Uterus (tissue), 4 donors: ENCODE results near the gene SCYGR8. TPM values are rescaled to one million over a fixed set of nuclear protein-coding genes. Genes with fewer than 3 reads are reported as not detected.

Experiments
- DNase-seq, 2 donors: peaks; one replicate each; pipeline ENCODE4 v3.0.0-alpha.2; 2019 to 2020
- H3K27ac ChIP-seq, 2 donors: fragments of 200-600 bp; sonication (generic); 1 replicate in 1 of 2; 2 replicates in 1 of 2; pipeline ENCODE4 v1.5.1; 2016 to 2018
- H3K27me3 ChIP-seq, 2 donors: fragments of 200-600 bp; sonication (generic); one replicate each; pipeline ENCODE4 v1.5.1; 2018 to 2019; ENCODE audit warnings: control low read depth in 1 of 2
- H3K36me3 ChIP-seq, 2 donors: fragments of 200-600 bp; sonication (generic); one replicate each; pipeline ENCODE4 v1.5.1; 2019; ENCODE audit warnings: control low read depth in 1 of 2
- H3K4me1 ChIP-seq, 2 donors: fragments of 200-600 bp; sonication (generic); one replicate each; pipeline ENCODE4 v1.5.1; 2018 to 2019; ENCODE audit warnings: control low read depth in 1 of 2
- H3K4me3 ChIP-seq, 2 donors: fragments of 200-600 bp; sonication (generic); 1 replicate in 1 of 2; 2 replicates in 1 of 2; pipeline ENCODE4 v1.5.1; 2018 to 2019; ENCODE audit warnings: mild to moderate bottlenecking in 1 of 2
- H3K9me3 ChIP-seq, 2 donors: fragments of 200-600 bp; sonication (generic); one replicate each; pipeline ENCODE4 v1.5.1; 2019; ENCODE audit warnings: control low read depth in 1 of 2
- CTCF ChIP-seq, 4 experiments: fragments of 200-600 bp in 2 of 4; fragments of 450-650 bp in 2 of 4; sonication (generic) in 2 of 4; IDR thresholded peaks; one replicate each; pipeline ENCODE4 v1.5.1; 2016 to 2019; ENCODE audit warnings: antibody characterized with exemption in 4 of 4, mild to moderate bottlenecking in 2 of 4, moderate library complexity in 1 of 4
- POLR2A ChIP-seq, 2 donors: fragments of 450-650 bp; IDR thresholded peaks; one replicate each; pipeline ENCODE4 v1.6.1; 2016; ENCODE audit warnings: antibody characterized with exemption in 2 of 2, mild to moderate bottlenecking in 1 of 2, moderate library complexity in 1 of 2
- intact Hi-C: fragments of 100-400 bp; cut with DNase I; formaldehyde crosslinking; loops from one replicate; pipeline ENCODE4 v1.15.1; 2023; ENCODE audit warnings: low total_unique reads
- total RNA-seq, 4 donors: library from RNA; depleted of rRNA in 3 of 4; stranded (reverse); fragments of >200 nt in 3 of 4; gene quantifications; one replicate each; pipeline versions ENCODE4 v1.1.0 to v1.2.4, GENCODE V29; 2014 to 2023
- donor health status: DM: yes; HTN: yes; CAD: no.

Gene SCYGR8
- total RNA-seq, 4 donors from 2014 or later = not detected

GRCh38 chr2:227772932-227773331 is 27.2 kb downstream of the SCYGR8 start:
- no peak overlapping the region for H3K27ac ChIP-seq
- TF ChIP-seq POLR2A (IDR thresholded peaks at IDR 0.05) (no peak), CTCF (IDR thresholded peaks at IDR 0.05) (no peak)
- DNase-seq = no peak
- intact Hi-C loops = no loop called here
- no peaks in the 10 kb centered on the region for H3K27me3 ChIP-seq
- H3K9me3 ChIP-seq = no peaks in the 10 kb centered on the region
- no peaks in the 10 kb centered on the region for H3K4me1 ChIP-seq
- H3K4me3 ChIP-seq = no peak overlapping the region
- no peaks in the 10 kb centered on the region for H3K36me3 ChIP-seq

- TF ChIP-seq CTCF (IDR thresholded peaks at IDR 0.05) = no peak
- TF ChIP-seq POLR2A (IDR thresholded peaks at IDR 0.05) = no peak
- DNase-seq = no peak
- Histone ChIP-seq H3K9me3 (no peaks in the 10 kb centered on the region), H3K27ac (no peak overlapping the region), H3K4me1 (no peaks in the 10 kb centered on the region), H3K36me3 (no peaks in the 10 kb centered on the region), H3K27me3 (no peaks in the 10 kb centered on the region), H3K4me3 (no peak overlapping the region)
- intact Hi-C loops = no loop called here
Observed at GRCh38 chr2:227774011-227774624, 28.4 kb downstream of the SCYGR8 start.

DNA sequence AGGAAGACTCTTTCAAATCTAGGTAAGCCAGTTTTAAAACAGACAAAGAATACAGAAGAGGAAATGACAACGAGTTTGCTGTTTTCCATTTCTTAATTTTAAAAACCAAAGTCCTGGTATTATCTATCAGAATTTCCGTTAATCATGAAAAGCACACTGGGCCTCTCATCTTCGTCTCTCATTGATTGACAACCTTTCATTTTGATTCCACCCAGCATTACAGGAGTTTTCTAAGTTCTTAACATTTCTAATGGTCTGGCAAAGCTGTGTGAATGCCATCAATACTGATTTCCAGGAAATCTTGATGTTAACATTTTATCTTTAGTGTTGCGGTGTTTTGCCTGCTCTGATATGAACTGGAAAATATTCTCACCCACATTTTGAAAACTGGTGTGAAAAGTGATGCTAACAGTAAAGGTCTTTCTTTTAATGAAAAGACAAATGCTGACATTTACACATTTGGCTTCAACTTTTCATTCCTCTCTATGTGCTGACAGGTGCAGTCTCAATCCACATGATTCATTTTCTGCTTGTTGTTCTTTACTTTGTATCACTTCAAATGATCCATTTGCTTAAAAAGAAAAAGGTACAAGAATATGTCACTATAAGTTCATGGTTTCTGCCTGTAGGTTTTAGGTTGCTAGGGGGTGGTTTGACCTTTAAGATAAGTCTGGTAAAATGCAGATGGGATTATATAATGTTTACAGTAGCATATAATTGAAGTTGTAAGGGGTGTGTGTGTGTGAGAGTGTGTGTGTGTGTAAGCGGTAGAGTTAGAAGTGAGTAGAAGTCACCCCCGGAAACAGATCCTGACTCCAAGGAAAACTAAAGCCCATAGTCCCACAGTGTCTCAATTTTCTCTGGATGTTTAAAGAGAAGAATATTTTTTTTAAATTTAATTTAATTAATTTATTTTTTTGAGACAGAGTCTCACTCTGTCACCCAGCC is 29.5 kb downstream of the SCYGR8 start:
- Histone ChIP-seq H3K9me3 (no peaks in the 10 kb centered on the region), H3K27me3 (no peaks in the 10 kb centered on the region), H3K36me3 (no peaks in the 10 kb centered on the region), H3K4me1 (no peaks in the 10 kb centered on the region), H3K4me3 (no peak overlapping the region), H3K27ac (no peak overlapping the region)
- intact Hi-C loops = no loop called here
- DNase-seq = no peak
- TF ChIP-seq CTCF (IDR thresholded peaks at IDR 0.05) (no peak), POLR2A (IDR thresholded peaks at IDR 0.05) (no peak)

DNA sequence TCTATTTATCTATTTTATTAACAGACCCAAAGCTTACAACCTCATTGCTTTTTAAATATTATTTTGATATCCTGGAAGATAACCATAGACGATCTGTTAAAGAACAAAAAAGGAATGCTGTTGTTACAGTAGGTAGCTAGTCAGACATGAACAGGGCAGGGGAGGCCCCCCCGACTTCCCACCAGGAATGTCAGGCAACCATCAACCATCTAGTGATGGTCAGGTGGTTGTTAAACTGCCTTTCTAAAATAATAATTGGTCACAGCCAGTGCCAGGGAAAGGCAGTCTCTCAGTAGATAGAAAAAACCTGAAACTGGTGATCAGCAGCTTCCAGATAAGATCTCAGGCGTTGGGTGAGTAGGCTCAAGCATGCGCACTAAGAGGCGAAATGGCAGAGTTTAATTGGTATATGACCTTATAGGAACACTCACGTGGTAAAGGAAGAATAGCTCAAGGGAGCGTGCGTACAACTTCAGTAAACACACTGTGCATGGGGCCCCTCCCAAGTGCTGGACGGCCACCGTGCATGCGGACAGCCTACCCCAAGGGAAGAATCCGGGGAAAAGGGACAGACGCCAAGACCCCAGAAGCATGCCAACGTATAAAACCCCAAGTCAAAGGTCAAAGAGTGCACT is 35.4 kb downstream of the SCYGR8 start:
- H3K27ac ChIP-seq = no peak overlapping the region
- H3K4me1 ChIP-seq = no peaks in the 10 kb centered on the region
- H3K4me3 ChIP-seq = no peak overlapping the region
- TF ChIP-seq POLR2A (IDR thresholded peaks at IDR 0.05) = no peak
- TF ChIP-seq CTCF (IDR thresholded peaks at IDR 0.05) = no peak
- intact Hi-C loops = no loop called here
- no peaks in the 10 kb centered on the region for H3K27me3 ChIP-seq
- no peak for DNase-seq
- H3K9me3 ChIP-seq = no peaks in the 10 kb centered on the region
- no peaks in the 10 kb centered on the region for H3K36me3 ChIP-seq

DNA sequence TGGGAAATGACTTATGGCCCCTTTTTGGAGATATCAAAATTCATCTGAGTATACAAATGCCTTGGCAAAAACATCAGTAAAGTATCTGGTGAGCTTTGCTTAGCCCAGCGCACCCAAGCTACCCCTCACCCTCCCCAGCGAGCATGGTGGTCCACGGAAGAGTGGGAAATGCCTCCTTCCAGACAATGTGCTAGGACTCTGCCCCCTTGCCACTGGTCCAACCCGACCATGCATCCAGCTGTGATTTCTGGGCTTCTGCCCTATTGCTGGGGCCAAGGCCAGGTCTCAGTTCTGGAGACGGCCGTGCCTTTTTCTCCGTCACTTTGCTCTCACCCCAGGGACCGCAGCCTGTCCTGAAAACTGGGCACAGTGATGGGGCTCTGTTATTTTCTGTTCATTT is 36.1 kb downstream of the SCYGR8 start:
- H3K36me3 ChIP-seq = no peaks in the 10 kb centered on the region
- H3K4me3 ChIP-seq = no peak overlapping the region
- DNase-seq = no peak
- intact Hi-C loops = no loop called here
- no peaks in the 10 kb centered on the region for H3K4me1 ChIP-seq
- TF ChIP-seq CTCF (IDR thresholded peaks at IDR 0.05) (no peak), POLR2A (IDR thresholded peaks at IDR 0.05) (no peak)
- H3K9me3 ChIP-seq = no peaks in the 10 kb centered on the region
- no peak overlapping the region for H3K27ac ChIP-seq
- no peaks in the 10 kb centered on the region for H3K27me3 ChIP-seq
